ENCODE measurements around the gene NMRK1. TPM values are rescaled to one million over a fixed set of nuclear protein-coding genes. Genes with fewer than 3 reads are reported as not detected.

Gene NMRK1
- total RNA-seq, 1 experiment from 2014 or later: 0.67 TPM

- BruUV-seq (replicated peaks): no TSS peak
- TF ChIP-seq CTCF (conservative IDR thresholded peaks at IDR 0.05; ENCODE audit: low read depth, low read length) (no peak), EZH2 (IDR thresholded peaks at IDR 0.05; ENCODE audit: borderline replicate concordance, low read depth, low read length, poor library complexity, severe bottlenecking) (no peak)
- intact Hi-C loops (cut with micrococcal nuclease; ENCODE audit: unreplicated experiment): no loop called here
- Histone ChIP-seq H3K9me3 (ENCODE audit: low read depth, low read length, poor library complexity, severe bottlenecking) (no peaks in the 10 kb centered on the region), H3K36me3 (ENCODE audit: insufficient read depth, low read length, poor library complexity, severe bottlenecking) (no peaks in the 10 kb centered on the region), H3K27me3 (replicated peaks; ENCODE audit: insufficient read depth, low read depth, low read length, poor library complexity) (peaks cover 28% of the 10 kb centered on the region), H3K27ac (ENCODE audit: low read depth, low read length, poor library complexity, severe bottlenecking) (no peak overlapping the region), H3K4me3 (ENCODE audit: low read depth, low read length, poor library complexity, severe bottlenecking) (no peak overlapping the region), H3K4me1 (ENCODE audit: insufficient read depth, low read length, poor library complexity, severe bottlenecking) (no peaks in the 10 kb centered on the region)
- POLR2A ChIA-PET (ENCODE audit: low non-redundant PET): no interaction called here
- CTCF ChIA-PET: no interaction called here
- DNase-seq (ENCODE audit: low spot score): no peak
These were observed 4.8 kb upstream of the NMRK1 start for GRCh38 chr9:75092766-75093165.

- POLR2A ChIA-PET (ENCODE audit: low non-redundant PET): no interaction called here
- no TSS peak for BruUV-seq (replicated peaks)
These were observed 2.6 kb upstream of the NMRK1 start for GRCh38 chr9:75090579-75090978.

GRCh38 chr9:75089373-75089766 lies 1.4 kb upstream of the NMRK1 start:
- intact Hi-C loops (cut with micrococcal nuclease; ENCODE audit: unreplicated experiment): loop anchor here (10.0 kb wide), 3 partner anchors 145 to 515 kb away; partner anchors contain the start of gene TRPM6
- no peak for DNase-seq (ENCODE audit: low spot score)
- H3K36me3 ChIP-seq (ENCODE audit: insufficient read depth, low read length, poor library complexity, severe bottlenecking): no peaks in the 10 kb centered on the region
- BruUV-seq (replicated peaks): no TSS peak
- H3K27ac ChIP-seq (ENCODE audit: low read depth, low read length, poor library complexity, severe bottlenecking): no peak overlapping the region
- H3K4me3 ChIP-seq (ENCODE audit: low read depth, low read length, poor library complexity, severe bottlenecking): peak overlapping the region; percentile 81
- ChIA-PET POLR2A (ENCODE audit: low non-redundant PET) (no interaction called here), CTCF (no interaction called here)
- peaks cover 7% of the 10 kb centered on the region for H3K4me1 ChIP-seq (ENCODE audit: insufficient read depth, low read length, poor library complexity, severe bottlenecking)
- TF ChIP-seq CTCF (conservative IDR thresholded peaks at IDR 0.05; ENCODE audit: low read depth, low read length) (no peak), EZH2 (IDR thresholded peaks at IDR 0.05; ENCODE audit: borderline replicate concordance, low read depth, low read length, poor library complexity, severe bottlenecking) (no peak)
- no peaks in the 10 kb centered on the region for H3K9me3 ChIP-seq (ENCODE audit: low read depth, low read length, poor library complexity, severe bottlenecking)
- H3K27me3 ChIP-seq (replicated peaks; ENCODE audit: insufficient read depth, low read depth, low read length, poor library complexity): peaks cover 28% of the 10 kb centered on the region

More at GRCh38 chr9:75090579-75090978, 2.6 kb upstream of the NMRK1 start:
- no peaks in the 10 kb centered on the region for H3K36me3 ChIP-seq (ENCODE audit: insufficient read depth, low read length, poor library complexity, severe bottlenecking)
- H3K27me3 ChIP-seq (replicated peaks; ENCODE audit: insufficient read depth, low read depth, low read length, poor library complexity): peaks cover 28% of the 10 kb centered on the region
- H3K9me3 ChIP-seq (ENCODE audit: low read depth, low read length, poor library complexity, severe bottlenecking): no peaks in the 10 kb centered on the region
- intact Hi-C loops (cut with micrococcal nuclease; ENCODE audit: unreplicated experiment): no loop called here
- peaks cover 7% of the 10 kb centered on the region for H3K4me1 ChIP-seq (ENCODE audit: insufficient read depth, low read length, poor library complexity, severe bottlenecking)
- DNase-seq (ENCODE audit: low spot score): no peak
- no peak overlapping the region for H3K27ac ChIP-seq (ENCODE audit: low read depth, low read length, poor library complexity, severe bottlenecking)
- H3K4me3 ChIP-seq (ENCODE audit: low read depth, low read length, poor library complexity, severe bottlenecking): no peak overlapping the region
- no peak for TF ChIP-seq CTCF (conservative IDR thresholded peaks at IDR 0.05; ENCODE audit: low read depth, low read length)
- no peak for TF ChIP-seq EZH2 (IDR thresholded peaks at IDR 0.05; ENCODE audit: borderline replicate concordance, low read depth, low read length, poor library complexity, severe bottlenecking)
- CTCF ChIA-PET: no interaction called here

Data from A673 (cell line).